CD14-positive monocyte (primary cell): ENCODE data around the gene MYO1H. TPM values are rescaled to one million over a fixed set of nuclear protein-coding genes. Genes with fewer than 3 reads are reported as not detected.

Source experiments
- DNase-seq, 3 donors: peaks; one replicate each; pipeline ENCODE4 v3.0.0-alpha.2; 2011 to 2022
- H2AFZ ChIP-seq: 2 replicates; pipeline ENCODE4 v1.6.0; 2012; ENCODE audit warnings: mild to moderate bottlenecking, low read depth, low read length, inconsistent platforms; ENCODE audit not compliant: insufficient read depth, poor library complexity, severe bottlenecking
- H3K27ac ChIP-seq, 2 donors: 1 replicate in 1 of 2; 2 replicates in 1 of 2; pipeline ENCODE4 v1.5.1; 2012 to 2013; ENCODE audit warnings: low read length in 2 of 2, control low read depth in 1 of 2, inconsistent platforms in 1 of 2, low read depth in 1 of 2, mild to moderate bottlenecking in 1 of 2
- H3K27me3 ChIP-seq, 2 donors: one replicate each; pipeline versions ENCODE4 v1.6.0 to v1.6.1; 2011 to 2013; ENCODE audit warnings: low read length in 2 of 2; ENCODE audit not compliant: control insufficient read depth in 2 of 2, insufficient read depth in 2 of 2
- H3K36me3 ChIP-seq, 2 donors: replicated peaks in 1 of 2; 1 replicate in 1 of 2; 2 replicates in 1 of 2; pipeline versions ENCODE4 v1.5.1 to v1.6.1; 2012 to 2013; ENCODE audit warnings: low read length in 2 of 2, control low read depth in 1 of 2, inconsistent platforms in 1 of 2, mild to moderate bottlenecking in 1 of 2; ENCODE audit not compliant: insufficient read depth in 2 of 2, control insufficient read depth in 1 of 2
- H3K4me1 ChIP-seq, 2 donors: 1 replicate in 1 of 2; 2 replicates in 1 of 2; pipeline versions ENCODE4 v1.5.1 to v1.6.1; 2012 to 2013; ENCODE audit warnings: low read length in 2 of 2, control low read depth in 1 of 2, inconsistent platforms in 1 of 2, mild to moderate bottlenecking in 1 of 2, moderate library complexity in 1 of 2; ENCODE audit not compliant: insufficient read depth in 2 of 2, control insufficient read depth in 1 of 2
- H3K4me2 ChIP-seq: replicated peaks from 2 replicates; pipeline ENCODE3; 2012; ENCODE audit warnings: low read length, moderate library complexity, mild to moderate bottlenecking; ENCODE audit not compliant: poor library complexity, severe bottlenecking; ENCODE audit errors: extremely low read depth
- H3K4me3 ChIP-seq, 3 experiments: fragments of 200-600 bp in 1 of 3; sonication (generic) in 1 of 3; replicated peaks in 1 of 3; 1 replicate in 2 of 3; 2 replicates in 1 of 3; pipeline ENCODE4 v1.5.1; 2011 to 2013; ENCODE audit warnings: low read length in 3 of 3, mild to moderate bottlenecking in 3 of 3, control low read depth in 2 of 3, low read depth in 2 of 3, inconsistent platforms in 1 of 3, moderate library complexity in 1 of 3
- H3K79me2 ChIP-seq: 2 replicates; pipeline ENCODE4 v1.6.0; 2012; ENCODE audit warnings: mild to moderate bottlenecking, control low read depth, inconsistent platforms, low read length, moderate library complexity; ENCODE audit not compliant: insufficient read depth
- H3K9ac ChIP-seq: 2 replicates; pipeline ENCODE4 v1.6.0; 2017; ENCODE audit warnings: low read length, mild to moderate bottlenecking; ENCODE audit not compliant: insufficient read depth, poor library complexity, severe bottlenecking
- H3K9me3 ChIP-seq, 2 donors: replicated peaks in 1 of 2; 1 replicate in 1 of 2; 2 replicates in 1 of 2; pipeline versions ENCODE4 v1.5.1 to v1.6.1; 2012 to 2013; ENCODE audit warnings: low read length in 2 of 2, control low read depth in 1 of 2; ENCODE audit not compliant: control insufficient read depth in 1 of 2, insufficient read depth in 1 of 2
- H4K20me1 ChIP-seq: 2 replicates; pipeline ENCODE4 v1.6.0; 2012; ENCODE audit warnings: mild to moderate bottlenecking, low read length, control low read depth, moderate library complexity; ENCODE audit not compliant: insufficient read depth
- H3K27ac Mint-ChIP-seq, 7 donors: one replicate each; pipeline ENCODE4 v1.8.0; 2020; ENCODE audit warnings: mild to moderate bottlenecking in 7 of 7, mixed read lengths in 7 of 7, moderate library complexity in 6 of 7, inconsistent platforms in 2 of 7
- H3K27me3 Mint-ChIP-seq, 3 donors: one replicate each; pipeline ENCODE4 v1.8.0; 2021 to 2022; ENCODE audit warnings: low read depth in 3 of 3, mild to moderate bottlenecking in 3 of 3, mixed read lengths in 3 of 3, moderate library complexity in 3 of 3, inconsistent platforms in 1 of 3
- H3K36me3 Mint-ChIP-seq, 2 donors: one replicate each; pipeline ENCODE4 v1.8.0; 2020; ENCODE audit warnings: mixed read lengths in 2 of 2, inconsistent platforms in 1 of 2, mild to moderate bottlenecking in 1 of 2
- H3K4me1 Mint-ChIP-seq: one replicate; pipeline ENCODE4 v1.8.0; 2020; ENCODE audit warnings: mild to moderate bottlenecking, mixed read lengths
- H3K4me3 Mint-ChIP-seq, 2 donors: one replicate each; pipeline ENCODE4 v1.8.0; 2020; ENCODE audit warnings: mild to moderate bottlenecking in 2 of 2, mixed read lengths in 2 of 2, moderate library complexity in 1 of 2
- H3K9me3 Mint-ChIP-seq, 7 donors: one replicate each; pipeline ENCODE4 v1.8.0; 2020 to 2022; ENCODE audit warnings: mixed read lengths in 7 of 7, mild to moderate bottlenecking in 6 of 7, moderate library complexity in 6 of 7, inconsistent platforms in 2 of 7
- CTCF ChIP-seq: fragments of 200-600 bp; IDR thresholded peaks from one replicate; pipeline ENCODE4 v1.8.0; 2022; ENCODE audit warnings: antibody characterized with exemption, mild to moderate bottlenecking
- WGBS: methylation state at CpG from one replicate; pipeline ENCODE4 v1.1.5; 2013; ENCODE audit warnings: missing lambda C conversion rate; ENCODE audit not compliant: insufficient coverage; 5-methylcytosine and 5-hydroxymethylcytosine counted together
- intact Hi-C, 2 donors: fragments of 100-400 bp; cut with micrococcal nuclease; formaldehyde crosslinking; loops; one replicate each; pipeline versions ENCODE4 v1.15.0 to v1.15.1; 2023
- polyA plus RNA-seq, 3 donors: library from polyadenylated mRNA; depleted of rRNA in 1 of 3; unstranded in 2 of 3; stranded (reverse) in 1 of 3; fragments of 300-500 nt in 2 of 3; fragments of >200 nt in 1 of 3; fragmentation: Illumina TruSeq in 2 of 3; gene quantifications; 1 replicate in 2 of 3; 2 replicates in 1 of 3; pipeline ENCODE4 v1.2.3, GENCODE V29; 2012 to 2021

The MYO1H gene
- polyA plus RNA-seq, 3 donors: not detected

- 1% methylated on average over 10 of the region's 11 CpGs for WGBS
- H3K4me1 Mint-ChIP-seq: peaks cover 24% of the 10 kb centered on the region
- H3K27me3 ChIP-seq: no peaks in the 10 kb centered on the region
- TF ChIP-seq CTCF: no peak
- peak overlapping the region; percentile 74 to 95 (median 81) for H3K4me3 ChIP-seq
- intact Hi-C loops: loop anchor here (5.0 kb wide), 4 partner anchors 236 to 651 kb away; partner anchors contain the start of genes FAM222A (in 2 of the 2) and UNG (in 1 of the 2)
- DNase-seq: no peak
- H3K9ac ChIP-seq: peak overlapping the region; percentile 92
- H2AFZ ChIP-seq: peak overlapping the region; percentile 89
- peaks cover 4 to 9% of the 10 kb centered on the region in 2 donors for H3K36me3 ChIP-seq
- peak overlapping the region; percentile 93 to 96 for H3K4me3 Mint-ChIP-seq
- peaks cover 21% of the 10 kb centered on the region for H4K20me1 ChIP-seq
- peak overlapping the region; percentile 85 to 93 for H3K27ac ChIP-seq
- no peaks in the 10 kb centered on the region for H3K27me3 Mint-ChIP-seq
- peaks cover 20 to 28% of the 10 kb centered on the region in 2 donors for H3K4me1 ChIP-seq
- no peaks in the 10 kb centered on the region for H3K9me3 Mint-ChIP-seq
- H3K36me3 Mint-ChIP-seq: peaks cover 0 to 5% of the 10 kb centered on the region in 2 donors
- peak overlapping the region; percentile 92 to 100 (median 100) for H3K27ac Mint-ChIP-seq
- peak overlapping the region; percentile 87 for H3K4me2 ChIP-seq
- H3K79me2 ChIP-seq: peaks cover 74% of the 10 kb centered on the region
- H3K9me3 ChIP-seq: no peaks in the 10 kb centered on the region
Observed at GRCh38 chr12:109476807-109477184, 129.1 kb downstream of the MYO1H start.

- Mint-ChIP-seq H3K36me3 (peaks cover 0 to 5% of the 10 kb centered on the region in 2 donors), H3K4me1 (peaks cover 24% of the 10 kb centered on the region), H3K27me3 (no peaks in the 10 kb centered on the region), H3K4me3 (peak within 1 kb of the TSS; percentile 93 to 96), H3K9me3 (no peaks in the 10 kb centered on the region), H3K27ac (peak within 1 kb of the TSS; percentile 92 to 100 (median 100))
- H4K20me1 ChIP-seq: peaks cover 17% of the 10 kb centered on the region
- peaks cover 4 to 9% of the 10 kb centered on the region in 2 donors for H3K36me3 ChIP-seq
- no peaks in the 10 kb centered on the region for H3K9me3 ChIP-seq
- under 1% methylated on average over 50 of the region's 54 CpGs for WGBS
- H3K4me2 ChIP-seq: peak within 1 kb of the TSS; percentile 87
- H3K27me3 ChIP-seq: no peaks in the 10 kb centered on the region
- H2AFZ ChIP-seq: peak within 1 kb of the TSS; percentile 89
- H3K9ac ChIP-seq: peak within 1 kb of the TSS; percentile 92
- peak within 1 kb of the TSS; percentile 74 to 95 (median 81) for H3K4me3 ChIP-seq
- TF ChIP-seq CTCF: no peak
- intact Hi-C loops: loop anchor here (5.0 kb wide), 4 partner anchors 235 to 650 kb away; partner anchors contain the start of genes FAM222A (in 2 of the 2) and UNG (in 1 of the 2)
- H3K4me1 ChIP-seq: peaks cover 20 to 28% of the 10 kb centered on the region in 2 donors
- H3K79me2 ChIP-seq: peaks cover 69% of the 10 kb centered on the region
- DNase-seq: peak; percentile 88 to 90 (median 88)
- H3K27ac ChIP-seq: peak within 1 kb of the TSS; percentile 85 to 93
Observed at GRCh38 chr12:109477185-109477962, 129.7 kb downstream of the MYO1H start, which contains the start of the genes KCTD10 and UBE3B. Gene KCTD10, minus strand, starts transcription at chr12:109477300. Its CDS starts 38 bp downstream, at chr12:109477262. Gene UBE3B, plus strand, starts transcription at chr12:109477634. Its CDS starts 5,918 bp downstream, at chr12:109483552.
